Prostate gland (tissue), 2 donors: ENCODE measurements around the gene BCCIP. TPM values are rescaled to one million over a fixed set of nuclear protein-coding genes. Genes with fewer than 3 reads are reported as not detected.

ENCODE experiments used
- DNase-seq: peaks from one replicate; pipeline ENCODE4 v3.0.0-alpha.2; 2019; ENCODE audit warnings: low spot score
- H3K27ac ChIP-seq, 2 donors: fragments of 200-600 bp; sonication (generic); 2 replicates each; pipeline ENCODE4 v1.5.1; 2017 to 2019
- H3K27me3 ChIP-seq: fragments of 200-600 bp; sonication (generic); replicated peaks from 2 replicates; pipeline ENCODE4 v1.5.1; 2019; ENCODE audit not compliant: insufficient read depth
- H3K36me3 ChIP-seq, 2 donors: fragments of 200-600 bp; sonication (generic); 1 replicate in 1 of 2; 2 replicates in 1 of 2; pipeline versions ENCODE4 v1.5.1 to v1.8.1; 2017 to 2019
- H3K4me1 ChIP-seq: fragments of 200-600 bp; sonication (generic); replicated peaks from 2 replicates; pipeline ENCODE4 v1.5.1; 2019
- H3K4me3 ChIP-seq, 2 donors: fragments of 200-600 bp; sonication (generic); 2 replicates each; pipeline ENCODE4 v1.5.1; 2017 to 2019
- H3K9me3 ChIP-seq: fragments of 200-600 bp; sonication (generic); 2 replicates; pipeline ENCODE4 v1.5.1; 2017
- CTCF ChIP-seq, 4 experiments: fragments of 200-600 bp in 2 of 4; fragments of 450-650 bp in 2 of 4; sonication (generic) in 2 of 4; IDR thresholded peaks; 1 replicate in 3 of 4; 2 replicates in 1 of 4; pipeline ENCODE4 v1.5.1; 2016 to 2019; ENCODE audit warnings: antibody characterized with exemption in 4 of 4, mild to moderate bottlenecking in 2 of 4, moderate library complexity in 2 of 4
- POLR2A ChIP-seq: fragments of 450-650 bp; IDR thresholded peaks from one replicate; pipeline ENCODE4 v1.6.1; 2016; ENCODE audit warnings: antibody characterized with exemption, mild to moderate bottlenecking
- POLR2AphosphoS5 ChIP-seq: sonication (generic); formaldehyde crosslinking; IDR thresholded peaks from one replicate; pipeline ENCODE4 v1.6.1; 2017; ENCODE audit warnings: antibody characterized with exemption
- WGBS: methylation state at CpG from one replicate; pipeline ENCODE4 v1.1.5; 2018; 5-methylcytosine and 5-hydroxymethylcytosine counted together
- intact Hi-C: fragments of 100-400 bp; cut with DNase I; formaldehyde crosslinking; loops from one replicate; pipeline ENCODE4 v1.14.2; 2022
- microRNA counts, 2 donors: library from miRNA; unstranded; fragments of <30 nt; microRNA quantifications; one replicate each; lab custom pipeline; 2016 to 2017
- microRNA-seq: library from miRNA; unstranded; fragments of <30 nt; microRNA quantifications from one replicate; pipeline ENCODE4, GENCODE V29; 2016
- small RNA-seq, 2 donors: library from RNA; depleted of rRNA; stranded (forward); fragments of <200 nt; gene quantifications; one replicate each; pipeline ENCODE3, GENCODE V24; 2016
- total RNA-seq, 2 donors: library from RNA; depleted of rRNA; stranded (reverse); fragments of >200 nt; gene quantifications; one replicate each; pipeline ENCODE4 v1.1.0, GENCODE V29; 2016

Gene BCCIP
- total RNA-seq, 2 donors from 2014 or later: 38.9 to 43.4 TPM

- DNase-seq: no peak
- WGBS: 69% methylated on average over 4 of the region's 4 CpGs
Measured at GRCh38 chr10:125881192-125881591, 57.8 kb downstream of the BCCIP start, which contains the start of gene DHX32. TSS of gene DHX32 (minus strand) at chr10:125881292. CDS start at chr10:125880824, 468 bp downstream.

GRCh38 chr10:125882596-125882995, 59.2 kb downstream of the BCCIP start:
- H3K27me3 ChIP-seq: no peaks in the 10 kb centered on the region
- 86% methylated on average over 1 of the region's 1 CpG for WGBS
- no peak overlapping the region for H3K4me3 ChIP-seq
- no peak for DNase-seq
- intact Hi-C loops: no loop called here
- no peak overlapping the region for H3K27ac ChIP-seq
- no peak for TF ChIP-seq POLR2AphosphoS5
- no peak for TF ChIP-seq POLR2A
- TF ChIP-seq CTCF (IDR thresholded peaks at IDR 0.05): no peak
- H3K36me3 ChIP-seq: no peaks in the 10 kb centered on the region
- no peaks in the 10 kb centered on the region for H3K9me3 ChIP-seq
- H3K4me1 ChIP-seq: no peaks in the 10 kb centered on the region

More at GRCh38 chr10:125881192-125881591, 57.8 kb downstream of the BCCIP start, which contains the start of gene DHX32:
- H3K4me1 ChIP-seq: no peaks in the 10 kb centered on the region
- H3K4me3 ChIP-seq: no peak within 1 kb of the TSS
- intact Hi-C loops: no loop called here
- no peak within 1 kb of the TSS for H3K27ac ChIP-seq
- no peak for TF ChIP-seq POLR2AphosphoS5
- no peak for TF ChIP-seq CTCF (IDR thresholded peaks at IDR 0.05)
- no peak for TF ChIP-seq POLR2A
- H3K9me3 ChIP-seq: no peaks in the 10 kb centered on the region
- no peaks in the 10 kb centered on the region for H3K27me3 ChIP-seq
- no peaks in the 10 kb centered on the region for H3K36me3 ChIP-seq

GRCh38 chr10:125883211-125883610, 59.9 kb downstream of the BCCIP start:
- intact Hi-C loops: no loop called here
- H3K4me3 ChIP-seq: no peak overlapping the region
- TF ChIP-seq POLR2A: no peak
- WGBS: 92% methylated on average over 3 of the region's 3 CpGs
- H3K36me3 ChIP-seq: no peaks in the 10 kb centered on the region
- H3K9me3 ChIP-seq: no peaks in the 10 kb centered on the region
- no peaks in the 10 kb centered on the region for H3K27me3 ChIP-seq
- H3K4me1 ChIP-seq: no peaks in the 10 kb centered on the region
- no peak overlapping the region for H3K27ac ChIP-seq
- no peak for DNase-seq

MicroRNA genes within 50 kb of the gene (microRNA counts, 767-probe panel; counts per million panel counts)
- 0 to 431 counts per million in 2 donors for microRNA hsa-miR-4484 (lab: Ali Mortazavi, UCI)

Small RNAs within 50 kb of the gene (microRNA-seq; reads per million reads assigned to microRNA genes)
- gene MIR4484: not detected

Small RNAs within 50 kb of the gene (small RNA-seq; reads per million reads assigned to genes)
- gene MIR4484 (0 reads per million in 2 donors), gene RF00017 (0 reads per million in 2 donors)

Other genes with a start within 250 kb of the BCCIP start
- gene TEX36, start 140.4 kb upstream of the BCCIP start, total RNA-seq: not detected
- gene EDRF1, start 103.8 kb upstream of the BCCIP start, total RNA-seq: 10 to 100 TPM; 18.9 to 49.6 TPM
- not detected for gene MMP21, start 47.7 kb upstream of the BCCIP start, total RNA-seq
- gene UROS, start 288 bp upstream of the BCCIP start, total RNA-seq: 10 to 100 TPM; 45.0 to 49.0 TPM
- gene DHX32, start 57.7 kb downstream of the BCCIP start, total RNA-seq: 10 to 100 TPM; 39.3 to 53.5 TPM
- gene FANK1, start 73.0 kb downstream of the BCCIP start, total RNA-seq: 1 to 10 TPM; 2.6 to 7.9 TPM